Fibroblast of mammary gland (primary cell): ENCODE measurements around the gene EBF4.
"Not testable (repeated sequence)": the region's sequence is repeated elsewhere in the genome, so short reads cannot be mapped to it uniquely, and the experiment has no call there.

Source experiments
- DNase-seq: peaks from one replicate; pipeline ENCODE4 v3.0.0-alpha.2; 2010; ENCODE audit warnings: low read depth
- H3K4me3 ChIP-seq: 2 replicates; pipeline ENCODE4 v1.5.1; 2011; ENCODE audit warnings: low read depth, mild to moderate bottlenecking, low read length, moderate library complexity; ENCODE audit not compliant: control insufficient read depth
- CTCF ChIP-seq: conservative IDR thresholded peaks from 2 replicates; pipeline ENCODE4 v1.5.1; 2011; ENCODE audit warnings: low read depth, low read length, inconsistent platforms; ENCODE audit not compliant: control insufficient read depth, insufficient read depth

Gene EBF4

GRCh38 chr20:2691663-2692035 lies 931 bp upstream of the EBF4 start:
- no peak overlapping the region for H3K4me3 ChIP-seq
- DNase-seq = no peak
- TF ChIP-seq CTCF = no peak

- TF ChIP-seq CTCF = no peak
- no peak overlapping the region for H3K4me3 ChIP-seq
- DNase-seq = no peak
These were observed 306 bp downstream of the EBF4 start for GRCh38 chr20:2692886-2693285.

- H3K4me3 ChIP-seq = no peak overlapping the region
- DNase-seq = no peak
- TF ChIP-seq CTCF = no peak
These were observed 867 bp downstream of the EBF4 start for GRCh38 chr20:2693286-2694007.

GRCh38 chr20:2694008-2694471 lies 1.5 kb downstream of the EBF4 start:
- H3K4me3 ChIP-seq = no peak overlapping the region
- no peak for DNase-seq
- no peak for TF ChIP-seq CTCF

GRCh38 chr20:2694519-2694918 lies 1.9 kb downstream of the EBF4 start:
- no peak for DNase-seq
- TF ChIP-seq CTCF = no peak
- H3K4me3 ChIP-seq = no peak overlapping the region

- no peak for DNase-seq
- no peak overlapping the region for H3K4me3 ChIP-seq
- TF ChIP-seq CTCF = no peak
These were observed 2.8 kb downstream of the EBF4 start for GRCh38 chr20:2695206-2695983.

- not testable (repeated sequence) for DNase-seq, H3K4me3 ChIP-seq
These were observed 3.5 kb downstream of the EBF4 start for GRCh38 chr20:2695984-2696525.
